Progenitor cell of endocrine pancreas (in vitro differentiated cells): ENCODE data around the gene CCDC33. TPM values are rescaled to one million over a fixed set of nuclear protein-coding genes. Genes with fewer than 3 reads are reported as not detected.

Experiments
- DNase-seq: peaks from one replicate; pipeline ENCODE4 v3.0.0; 2021; ENCODE audit warnings: low spot score; ENCODE audit not compliant: unreplicated experiment
- H3K27ac Mint-ChIP-seq: 2 replicates; pipeline ENCODE4 v1.8.0; 2021; ENCODE audit warnings: mild to moderate bottlenecking, moderate library complexity, mixed read lengths
- H3K27me3 Mint-ChIP-seq: 2 replicates; pipeline ENCODE4 v1.8.0; 2021; ENCODE audit warnings: mixed read lengths
- H3K36me3 Mint-ChIP-seq: 2 replicates; pipeline ENCODE4 v1.8.0; 2022; ENCODE audit warnings: mixed read lengths; ENCODE audit not compliant: insufficient read depth
- H3K4me1 Mint-ChIP-seq: 2 replicates; pipeline ENCODE4 v1.8.0; 2021; ENCODE audit warnings: low read depth, mixed read lengths
- H3K4me3 Mint-ChIP-seq: 2 replicates; pipeline ENCODE4 v1.8.0; 2021; ENCODE audit warnings: low read depth, mild to moderate bottlenecking, moderate library complexity, mixed read lengths
- H3K9me3 Mint-ChIP-seq: 2 replicates; pipeline ENCODE4 v1.8.0; 2021; ENCODE audit warnings: low read depth, mixed read lengths
- CTCF ChIP-seq: fragments of 200-600 bp; sonication (generic); IDR thresholded peaks from one replicate; pipeline ENCODE4 v1.5.0; 2021; ENCODE audit warnings: antibody characterized with exemption, mild to moderate bottlenecking; ENCODE audit not compliant: unreplicated experiment
- total RNA-seq: library from RNA; stranded (reverse); gene quantifications from 2 replicates; pipeline ENCODE4 v1.2.1, GENCODE V29; 2021

Gene CCDC33
- total RNA-seq, 1 donor from 2014 or later: 0.84 TPM

- Mint-ChIP-seq H3K36me3 (no peaks in the 10 kb centered on the region), H3K4me1 (peaks cover 1% of the 10 kb centered on the region), H3K27me3 (peaks cover 21% of the 10 kb centered on the region), H3K4me3 (no peak overlapping the region), H3K27ac (no peak overlapping the region), H3K9me3 (no peaks in the 10 kb centered on the region)
- TF ChIP-seq CTCF: no peak
- no peak for DNase-seq
These were observed 2.8 kb upstream of the CCDC33 start for GRCh38 chr15:74233373-74233772.

- H3K27me3 Mint-ChIP-seq: peaks cover 25% of the 10 kb centered on the region
These were observed 2.1 kb upstream of the CCDC33 start for GRCh38 chr15:74233851-74234597.

GRCh38 chr15:74234598-74234875 is 1.6 kb upstream of the CCDC33 start:
- DNase-seq: no peak
- no peak for TF ChIP-seq CTCF
- Mint-ChIP-seq H3K27me3 (peaks cover 27% of the 10 kb centered on the region), H3K9me3 (no peaks in the 10 kb centered on the region), H3K4me3 (no peak overlapping the region), H3K4me1 (peaks cover 1% of the 10 kb centered on the region), H3K36me3 (no peaks in the 10 kb centered on the region), H3K27ac (no peak overlapping the region)

More at GRCh38 chr15:74233851-74234597, 2.1 kb upstream of the CCDC33 start:
- no peak for DNase-seq
- no peaks in the 10 kb centered on the region for H3K36me3 Mint-ChIP-seq
- peaks cover 1% of the 10 kb centered on the region for H3K4me1 Mint-ChIP-seq
- no peak overlapping the region for H3K4me3 Mint-ChIP-seq
- H3K27ac Mint-ChIP-seq: no peak overlapping the region
- TF ChIP-seq CTCF: no peak
- no peaks in the 10 kb centered on the region for H3K9me3 Mint-ChIP-seq

GRCh38 chr15:74239051-74239705 is 3.1 kb downstream of the CCDC33 start:
- no peak for TF ChIP-seq CTCF
- Mint-ChIP-seq H3K4me3 (no peak overlapping the region), H3K27ac (no peak overlapping the region), H3K9me3 (no peaks in the 10 kb centered on the region), H3K4me1 (peaks cover 7% of the 10 kb centered on the region), H3K27me3 (peaks cover 28% of the 10 kb centered on the region), H3K36me3 (no peaks in the 10 kb centered on the region)
- no peak for DNase-seq

GRCh38 chr15:74240002-74240568 is 4.0 kb downstream of the CCDC33 start:
- H3K9me3 Mint-ChIP-seq: no peaks in the 10 kb centered on the region
- no peak for DNase-seq
- H3K4me1 Mint-ChIP-seq: peaks cover 7% of the 10 kb centered on the region
- H3K27ac Mint-ChIP-seq: no peak overlapping the region
- no peak overlapping the region for H3K4me3 Mint-ChIP-seq
- H3K27me3 Mint-ChIP-seq: peaks cover 29% of the 10 kb centered on the region
- no peaks in the 10 kb centered on the region for H3K36me3 Mint-ChIP-seq
- no peak for TF ChIP-seq CTCF
